RPMI8226 (cell line): ENCODE data around the gene FCRL5.
A peak's percentile ranks its signal among the peaks of the same experiment; 100 is the strongest.

Experiments used
- DNase-seq: peaks from one replicate; pipeline ENCODE4 v3.0.0-alpha.2; 2015

The FCRL5 gene

GRCh38 chr1:157487096-157487495 is 65.2 kb downstream of the FCRL5 start:
- peak; percentile 31 for DNase-seq

GRCh38 chr1:157486400-157486799 is 65.9 kb downstream of the FCRL5 start:
- peak; percentile 74 for DNase-seq

GRCh38 chr1:157485793-157486192 is 66.5 kb downstream of the FCRL5 start:
- peak; percentile 17 for DNase-seq

GRCh38 chr1:157484573-157484972 is 67.7 kb downstream of the FCRL5 start:
- DNase-seq = no peak

- no peak for DNase-seq
Observed at GRCh38 chr1:157483635-157484034, 68.7 kb downstream of the FCRL5 start.

GRCh38 chr1:157482717-157483116 is 69.6 kb downstream of the FCRL5 start:
- no peak for DNase-seq

- no peak for DNase-seq
Observed at GRCh38 chr1:157482174-157482573, 70.1 kb downstream of the FCRL5 start.

GRCh38 chr1:157478030-157478429 is 74.3 kb downstream of the FCRL5 start:
- DNase-seq = no peak

- no peak for DNase-seq
Observed at GRCh38 chr1:157477419-157477818, 74.9 kb downstream of the FCRL5 start.

- no peak for DNase-seq
Observed at GRCh38 chr1:157472959-157473358, 79.4 kb downstream of the FCRL5 start.

- DNase-seq = peak; percentile 21
Observed at GRCh38 chr1:157472056-157472701, 80.1 kb downstream of the FCRL5 start.

- no peak for DNase-seq
Observed at GRCh38 chr1:157471531-157471930, 80.8 kb downstream of the FCRL5 start.

GRCh38 chr1:157469752-157470675 is 82.3 kb downstream of the FCRL5 start:
- no peak for DNase-seq

GRCh38 chr1:157469300-157469699 is 83.0 kb downstream of the FCRL5 start:
- DNase-seq = no peak

GRCh38 chr1:157466011-157466410 is 86.3 kb downstream of the FCRL5 start:
- DNase-seq = no peak
